SIG-M5 treated with dmso at 0.1 percent for 504 hours (cell line): ENCODE measurements around the gene MRPS12.

Experiments
- DNase-seq: peaks from one replicate; lab custom pipeline; 2025; ENCODE audit not compliant: unreplicated experiment; lab: John Stamatoyannopoulos, UW

Gene MRPS12

GRCh38 chr19:38971672-38972071 lies 40.9 kb downstream of the MRPS12 start:
- no peak for DNase-seq

- DNase-seq, result no peak
Measured at GRCh38 chr19:38974624-38975213, 44.0 kb downstream of the MRPS12 start.

GRCh38 chr19:38975214-38975860 lies 44.6 kb downstream of the MRPS12 start, which contains the start of gene FBXO17:
Gene FBXO17, minus strand, starts transcription at chr19:38975742. Its CDS starts 25,423 bp downstream, at chr19:38950319.
- no peak for DNase-seq

- no peak for DNase-seq
Measured at GRCh38 chr19:38975861-38976271, 45.1 kb downstream of the MRPS12 start.

GRCh38 chr19:38977445-38978325 lies 46.9 kb downstream of the MRPS12 start:
- DNase-seq, result no peak

GRCh38 chr19:38978326-38978689 lies 47.6 kb downstream of the MRPS12 start:
- no peak for DNase-seq

- no peak for DNase-seq
Measured at GRCh38 chr19:38979812-38980211, 49.1 kb downstream of the MRPS12 start.

GRCh38 chr19:38980583-38981374 lies 50.0 kb downstream of the MRPS12 start:
- DNase-seq, result no peak
